Fibroblast of peridontal ligament (primary cell): Measurements from ENCODE around the gene ALDH1L1.
"Not testable (repeated sequence)": the region's sequence is repeated elsewhere in the genome, so short reads cannot be mapped to it uniquely, and the experiment has no call there.

Experiments
- DNase-seq: peaks from one replicate; pipeline ENCODE4 v3.0.0-alpha.2; 2010; ENCODE audit errors: extremely low read depth

ALDH1L1 gene

DNA sequence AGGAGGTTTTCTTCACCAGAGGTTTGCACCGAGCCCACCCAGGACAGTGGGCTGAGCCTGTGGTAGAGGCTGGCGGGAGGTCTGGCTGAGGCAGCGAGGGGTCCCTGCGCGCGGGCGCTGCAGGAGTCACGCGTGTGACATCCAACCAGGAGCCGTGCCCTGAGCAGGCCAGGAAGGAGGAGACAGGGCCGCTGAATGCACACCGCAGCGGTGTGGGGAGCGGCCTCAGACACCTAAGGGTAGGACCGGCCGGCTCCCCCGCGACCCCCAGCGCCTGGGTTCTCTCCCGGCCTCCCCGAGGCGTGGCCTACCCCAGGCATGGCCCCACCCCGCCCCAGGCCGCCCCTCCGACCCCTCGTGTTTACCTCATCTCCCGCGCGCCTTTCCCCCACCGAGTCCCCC lies 96.9 kb downstream of the ALDH1L1 start:
- DNase-seq = peak; percentile 14

GRCh38 chr3:126083138-126083445 lies 97.3 kb downstream of the ALDH1L1 start:
- peak; percentile 3 for DNase-seq

GRCh38 chr3:126082362-126083137 lies 97.8 kb downstream of the ALDH1L1 start:
- no peak for DNase-seq

DNA sequence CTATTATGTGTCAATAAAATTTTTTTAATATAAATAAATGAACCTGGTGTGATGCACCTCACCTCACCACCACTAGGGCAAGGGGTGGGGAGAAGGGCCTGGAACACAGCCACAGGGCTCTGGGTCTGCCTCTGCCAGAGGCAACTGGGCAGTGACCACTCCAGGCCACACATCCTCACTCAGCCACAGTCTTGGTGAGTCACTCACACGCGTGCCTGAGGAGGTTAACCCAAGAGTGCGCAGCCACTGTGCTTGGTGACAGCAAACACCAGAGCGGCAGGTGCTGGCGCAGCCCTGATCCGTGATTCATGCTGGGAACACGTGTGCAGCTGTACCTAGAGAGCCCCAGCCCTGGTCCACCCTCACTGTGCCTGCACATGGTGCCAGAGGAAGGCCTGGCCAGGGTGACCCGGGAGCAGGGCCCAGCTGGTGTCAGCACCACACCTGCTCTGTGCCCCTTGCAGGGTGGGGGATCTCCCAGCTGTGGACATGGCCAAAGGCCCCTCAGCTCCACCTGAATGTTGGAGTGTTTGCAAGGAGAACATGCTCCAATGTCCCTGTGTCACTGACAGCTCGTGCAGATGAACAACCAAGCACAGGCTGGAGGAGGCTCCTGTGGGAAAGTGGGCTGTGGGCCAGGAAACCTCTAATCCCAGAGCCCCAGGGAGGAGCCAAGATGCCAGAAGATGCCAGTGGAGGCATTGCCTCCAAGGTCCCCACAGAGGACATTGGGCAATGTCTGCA lies 98.6 kb downstream of the ALDH1L1 start:
- peak; percentile 23 for DNase-seq

DNA sequence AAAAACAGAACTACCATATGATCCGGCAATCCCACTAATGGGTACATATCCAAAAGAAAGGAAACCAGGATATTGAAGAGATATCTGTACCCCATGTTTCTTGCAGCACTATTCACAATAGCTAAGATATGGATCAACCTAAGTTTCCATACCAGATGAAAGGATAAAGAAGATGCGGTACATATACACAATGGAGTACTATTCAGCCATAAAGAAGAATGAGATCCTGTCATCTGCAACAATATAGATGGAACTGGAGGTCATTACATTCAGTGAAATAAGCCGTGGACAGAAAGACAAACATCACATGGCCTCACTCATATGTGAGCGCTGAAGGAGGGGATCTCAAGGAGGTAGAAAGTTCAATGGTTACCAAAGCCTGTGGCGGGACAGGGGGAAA lies 99.4 kb downstream of the ALDH1L1 start:
- DNase-seq = no peak

DNA sequence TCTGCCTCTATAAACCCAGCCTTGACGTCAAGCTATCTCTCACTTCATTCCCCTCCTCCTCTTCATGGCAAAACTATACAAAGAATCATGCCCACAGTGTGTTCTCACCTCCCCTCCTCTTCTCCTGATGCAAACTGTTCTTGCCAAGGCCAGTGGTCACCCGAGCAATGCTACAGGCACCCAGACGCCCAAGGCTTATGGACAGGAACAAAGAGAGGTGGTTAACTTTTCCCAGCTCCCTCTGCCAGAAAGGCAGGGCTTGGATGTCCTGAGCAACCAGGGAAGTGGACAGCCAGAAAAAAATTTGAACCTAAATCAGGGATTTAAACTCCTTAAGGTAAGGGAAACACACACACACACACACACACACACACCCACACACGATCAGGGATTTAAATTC lies 101.5 kb downstream of the ALDH1L1 start:
- no peak for DNase-seq

DNA sequence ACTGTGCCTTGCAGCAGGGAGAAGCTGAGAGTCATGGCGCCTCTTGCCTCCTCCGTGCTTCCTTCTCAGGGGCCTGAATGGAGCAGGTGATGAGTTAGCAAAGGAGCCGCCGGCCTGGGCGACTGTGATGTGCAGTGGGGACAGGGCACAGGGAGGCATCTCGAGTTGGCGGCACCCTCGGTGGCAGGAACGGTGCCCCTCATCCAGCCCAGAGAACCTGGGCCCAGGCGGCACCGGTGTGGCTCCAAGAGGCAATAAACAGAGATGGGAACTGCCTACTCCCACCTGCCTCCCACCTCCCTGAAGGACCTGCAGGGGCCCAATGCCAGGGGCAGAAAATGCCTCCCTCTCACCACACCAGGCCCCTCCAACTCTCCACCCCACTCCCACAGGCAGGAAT lies 102.6 kb downstream of the ALDH1L1 start:
- DNase-seq = no peak

- no peak for DNase-seq
Measured at GRCh38 chr3:126076140-126076539, 104.2 kb downstream of the ALDH1L1 start.

- DNase-seq = no peak
Measured at GRCh38 chr3:126070146-126070545, 110.2 kb downstream of the ALDH1L1 start.

GRCh38 chr3:126067959-126068358 lies 112.4 kb downstream of the ALDH1L1 start:
- DNase-seq = no peak

DNA sequence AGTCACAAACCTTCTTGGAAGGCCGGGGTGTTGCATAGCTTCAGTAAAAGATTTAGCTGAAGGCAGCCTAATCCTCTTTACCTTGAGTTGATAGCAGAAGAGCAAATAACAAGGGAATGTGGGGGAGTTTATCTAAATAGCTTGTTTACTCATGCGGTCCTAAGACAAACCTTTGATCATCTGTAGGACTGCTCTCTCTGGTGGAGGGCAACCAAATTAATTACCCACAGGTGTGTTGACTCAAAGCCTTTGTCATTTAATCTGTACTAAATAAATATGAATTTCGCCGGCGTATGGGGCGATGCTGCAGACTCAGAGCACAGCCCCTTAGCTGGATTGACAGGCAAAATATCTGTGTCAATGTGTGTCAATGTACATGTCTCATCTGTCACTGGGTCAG lies 113.7 kb downstream of the ALDH1L1 start:
- not testable (repeated sequence) for DNase-seq

DNA sequence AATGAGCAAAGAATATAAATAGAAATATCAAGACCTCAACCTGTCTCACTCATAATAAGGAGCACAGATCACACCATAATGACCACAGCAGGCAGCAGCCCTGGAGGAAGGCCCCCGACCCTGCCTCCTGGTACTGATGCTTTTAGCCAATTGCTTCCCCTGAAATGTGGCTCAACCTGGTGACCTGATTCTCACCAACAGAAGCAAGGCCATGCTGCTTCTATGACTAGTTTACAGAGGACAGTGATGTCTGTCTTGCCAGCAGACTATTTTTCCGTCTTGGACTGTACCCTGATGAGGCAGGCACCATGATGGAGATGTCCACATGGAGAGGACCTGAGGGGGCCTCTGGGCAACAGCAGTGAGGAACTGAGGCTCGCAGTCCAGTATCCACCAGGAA lies 114.5 kb downstream of the ALDH1L1 start:
- no peak for DNase-seq

DNA sequence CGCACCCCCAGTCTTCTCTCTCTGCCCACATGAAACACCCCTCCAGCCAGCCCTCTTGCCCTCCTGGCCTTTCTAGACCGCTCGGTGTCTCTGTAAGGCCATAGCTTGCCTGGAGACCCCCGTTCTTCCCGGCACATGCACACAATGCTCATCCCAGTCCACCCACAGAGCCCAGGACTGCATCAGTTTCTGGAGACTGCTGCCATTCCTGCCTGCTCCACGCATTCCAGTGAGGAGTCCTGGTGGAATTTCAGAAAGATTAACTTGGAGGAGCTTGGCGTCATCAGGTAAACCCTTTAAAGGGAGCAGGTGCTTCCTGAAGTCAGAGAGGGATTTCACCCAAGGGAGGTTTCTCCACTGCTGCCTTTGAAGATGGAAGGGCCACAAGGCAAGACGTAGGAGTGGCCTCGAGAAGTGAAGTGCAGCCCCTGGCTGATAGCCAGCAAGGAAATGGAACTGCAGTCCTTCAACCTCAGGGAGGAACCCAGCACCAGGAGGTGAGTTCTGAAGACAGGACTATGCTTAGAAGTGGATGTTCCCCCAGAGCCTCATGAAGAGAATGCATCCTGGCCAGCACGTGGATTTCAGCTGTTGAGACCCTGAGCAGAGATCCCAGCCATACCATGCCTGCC lies 115.6 kb downstream of the ALDH1L1 start:
- no peak for DNase-seq

DNA sequence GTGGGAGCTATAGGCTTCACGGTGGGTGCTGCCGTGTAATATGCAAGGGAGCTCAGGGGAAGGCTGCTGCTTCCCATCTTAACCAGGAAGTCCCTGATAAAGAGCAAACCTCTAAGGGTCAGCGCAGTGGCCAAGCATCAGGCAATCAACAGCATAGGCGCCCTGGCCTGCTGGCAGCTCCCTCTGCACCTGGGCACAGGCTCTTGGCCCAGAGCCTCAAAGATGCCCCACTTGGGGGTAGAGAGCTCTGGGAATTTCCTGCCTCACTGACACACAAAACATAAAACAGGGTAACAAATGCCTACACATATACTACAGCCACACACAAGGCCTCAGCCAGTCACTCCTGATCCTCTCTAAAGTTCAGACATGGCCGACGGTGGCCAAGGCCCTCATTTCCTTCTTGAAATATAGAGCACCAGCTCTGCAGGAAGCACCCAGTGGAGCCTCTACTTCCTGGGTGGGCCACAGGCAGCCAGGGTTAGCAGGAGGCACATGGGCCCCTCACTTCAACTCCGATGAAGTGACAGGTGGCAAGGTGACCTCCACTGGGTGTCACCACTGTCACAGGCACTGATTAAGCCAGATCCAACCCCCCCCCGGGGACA lies 116.9 kb downstream of the ALDH1L1 start:
- no peak for DNase-seq

- no peak for DNase-seq
Measured at GRCh38 chr3:126061301-126062032, 118.9 kb downstream of the ALDH1L1 start.

DNA sequence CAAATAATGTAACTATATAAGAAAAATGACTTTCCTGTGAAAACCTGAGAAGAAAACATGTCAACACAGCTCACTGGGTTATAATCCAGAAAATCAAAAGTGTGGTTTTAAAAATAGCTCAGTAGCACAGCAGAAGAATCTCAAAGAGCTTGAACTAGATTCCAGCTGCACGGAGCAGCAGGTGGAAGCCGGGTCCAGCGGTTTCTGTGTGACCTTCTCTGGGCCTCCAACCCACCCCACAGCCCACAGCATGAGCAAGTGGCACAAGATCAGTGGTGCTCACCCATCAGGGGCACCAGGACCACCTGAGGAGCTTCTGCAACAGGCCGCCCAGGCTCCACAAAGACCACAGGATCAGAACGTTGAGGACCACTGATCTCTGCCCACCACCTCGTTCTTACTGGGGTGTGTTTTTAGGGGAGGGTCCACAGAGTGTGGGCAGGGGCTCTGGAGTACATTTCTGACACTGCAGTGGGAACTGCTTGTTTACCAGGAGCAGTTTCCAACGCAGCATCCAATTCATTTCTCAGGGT lies 119.7 kb downstream of the ALDH1L1 start:
- no peak for DNase-seq

DNA sequence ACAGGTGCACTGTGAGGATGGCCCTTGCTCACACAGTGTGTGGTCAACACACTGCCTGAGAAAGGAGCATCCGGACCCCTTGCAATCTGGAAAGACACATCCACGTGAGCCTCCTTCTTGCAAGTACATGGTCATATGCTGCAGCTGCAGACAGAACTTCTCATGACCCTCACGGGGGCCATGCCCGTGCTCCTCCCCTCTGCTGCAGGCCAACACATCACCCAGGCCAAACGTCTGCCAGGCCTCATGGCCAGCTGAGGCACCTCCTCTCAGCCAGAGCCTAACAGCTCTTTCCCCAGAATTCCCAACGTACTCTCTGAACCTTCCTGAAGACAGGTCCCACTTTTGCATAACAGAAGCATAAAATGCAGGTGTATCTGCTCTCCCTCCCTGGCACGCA lies 121.7 kb downstream of the ALDH1L1 start:
- DNase-seq = no peak

DNA sequence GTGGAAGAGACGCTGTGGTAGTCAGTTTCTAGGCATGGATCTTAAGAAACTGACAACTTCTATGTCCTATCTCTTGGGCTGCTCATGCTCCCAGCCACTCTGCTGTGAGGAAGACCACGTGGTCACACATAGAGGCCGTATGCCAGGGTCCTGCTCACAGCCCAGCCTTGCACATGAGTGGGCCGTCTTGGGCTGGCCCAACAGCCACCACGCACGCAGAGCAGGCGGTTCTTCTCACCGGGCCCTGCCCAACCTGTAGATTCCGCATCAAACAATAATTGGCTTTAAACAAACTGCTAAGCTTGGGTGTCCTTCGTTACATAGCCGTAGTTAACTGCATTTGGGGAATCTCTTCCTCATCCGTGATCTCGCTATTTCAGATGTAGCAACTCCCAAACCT lies 122.5 kb downstream of the ALDH1L1 start:
- no peak for DNase-seq

GRCh38 chr3:126057501-126057819 lies 122.9 kb downstream of the ALDH1L1 start:
- DNase-seq = no peak

DNA sequence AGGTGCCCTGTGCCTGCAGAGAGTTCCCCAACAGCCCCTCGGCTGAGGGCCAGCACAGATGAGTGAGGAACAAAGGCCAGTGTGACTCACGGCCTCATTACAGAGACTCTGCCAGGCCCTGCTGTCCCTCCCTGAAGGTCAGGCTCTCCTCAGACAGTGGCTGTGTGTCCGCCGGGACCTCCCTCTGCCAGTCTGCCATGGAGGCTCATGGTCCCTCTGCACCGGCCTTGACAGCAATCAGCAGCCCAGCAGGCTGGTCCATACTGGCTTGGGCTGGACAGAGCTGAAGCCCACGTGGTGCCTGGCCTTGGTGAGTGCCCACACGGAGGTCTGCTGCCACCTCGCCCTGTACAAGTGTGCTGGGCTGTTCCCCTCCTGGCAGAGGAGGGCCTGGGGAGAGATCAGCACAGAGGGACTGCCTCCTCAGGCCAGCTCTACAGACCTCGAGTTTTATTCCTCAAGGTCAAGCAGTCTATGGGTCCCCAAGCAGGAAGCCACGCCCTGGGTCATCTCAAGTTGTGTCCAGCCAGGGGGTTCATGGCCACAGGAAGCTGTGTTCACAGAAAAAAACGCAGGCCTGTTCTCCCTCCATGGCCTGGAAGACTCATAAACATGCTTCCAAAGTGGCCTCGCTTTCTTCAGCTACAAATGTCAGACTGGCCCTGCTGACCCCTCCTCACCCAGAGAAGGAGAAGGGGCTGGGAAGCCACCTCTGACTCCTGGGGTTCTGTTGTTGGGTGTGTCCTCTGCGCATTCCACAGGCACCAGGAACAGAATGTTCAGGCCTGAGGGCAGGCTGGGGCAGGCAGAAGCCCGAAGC lies 123.5 kb downstream of the ALDH1L1 start:
- DNase-seq = no peak

GRCh38 chr3:126056088-126056487 lies 124.3 kb downstream of the ALDH1L1 start:
- no peak for DNase-seq
